ENCODE results near the gene SIRPG.

DNA sequence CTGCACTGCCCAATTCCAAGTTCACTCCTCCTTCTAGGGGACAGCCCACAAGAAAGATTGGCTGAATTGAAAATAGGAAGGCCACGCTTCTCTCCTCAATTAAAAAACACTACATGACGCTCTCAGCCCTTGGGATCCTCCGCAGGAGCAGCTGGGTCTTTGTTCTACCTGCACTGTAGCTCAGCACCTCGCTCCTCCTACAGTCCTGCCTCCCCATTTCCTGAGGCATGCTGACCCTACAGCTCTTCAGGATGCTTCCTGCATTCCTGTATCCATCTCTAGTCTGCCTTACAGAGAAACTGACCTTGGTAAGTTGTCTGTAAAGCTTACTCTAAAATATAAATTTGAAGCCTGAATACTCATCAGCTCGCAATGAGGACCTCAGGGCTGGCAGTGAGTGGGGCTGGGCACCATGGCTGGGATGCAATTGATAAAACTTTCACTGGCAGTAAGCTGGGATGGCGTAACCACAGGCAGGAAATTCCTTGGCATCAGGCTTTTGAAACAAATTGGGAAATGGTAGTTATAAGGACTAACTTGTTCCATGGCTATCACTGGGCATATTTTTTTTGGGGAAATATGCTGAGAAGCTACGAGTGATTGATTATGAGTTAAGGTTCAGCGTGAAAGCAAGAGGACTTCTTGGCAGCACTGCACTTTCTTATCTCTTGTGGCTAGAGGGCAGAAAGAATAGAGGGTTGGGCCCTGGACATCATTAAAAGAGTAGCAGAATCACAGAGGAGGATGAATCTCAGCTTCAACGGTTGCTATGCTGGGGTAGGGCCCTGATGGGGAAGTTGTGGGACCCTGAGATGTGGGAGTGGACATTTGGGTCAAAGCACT is 26.0 kb downstream of the SIRPG start:
- TF ChIP-seq, protein P1, sequence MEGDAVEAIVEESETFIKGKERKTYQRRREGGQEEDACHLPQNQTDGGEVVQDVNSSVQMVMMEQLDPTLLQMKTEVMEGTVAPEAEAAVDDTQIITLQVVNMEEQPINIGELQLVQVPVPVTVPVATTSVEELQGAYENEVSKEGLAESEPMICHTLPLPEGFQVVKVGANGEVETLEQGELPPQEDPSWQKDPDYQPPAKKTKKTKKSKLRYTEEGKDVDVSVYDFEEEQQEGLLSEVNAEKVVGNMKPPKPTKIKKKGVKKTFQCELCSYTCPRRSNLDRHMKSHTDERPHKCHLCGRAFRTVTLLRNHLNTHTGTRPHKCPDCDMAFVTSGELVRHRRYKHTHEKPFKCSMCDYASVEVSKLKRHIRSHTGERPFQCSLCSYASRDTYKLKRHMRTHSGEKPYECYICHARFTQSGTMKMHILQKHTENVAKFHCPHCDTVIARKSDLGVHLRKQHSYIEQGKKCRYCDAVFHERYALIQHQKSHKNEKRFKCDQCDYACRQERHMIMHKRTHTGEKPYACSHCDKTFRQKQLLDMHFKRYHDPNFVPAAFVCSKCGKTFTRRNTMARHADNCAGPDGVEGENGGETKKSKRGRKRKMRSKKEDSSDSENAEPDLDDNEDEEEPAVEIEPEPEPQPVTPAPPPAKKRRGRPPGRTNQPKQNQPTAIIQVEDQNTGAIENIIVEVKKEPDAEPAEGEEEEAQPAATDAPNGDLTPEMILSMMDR (conservative IDR thresholded peaks at IDR 0.05 in 1 of 2, IDR thresholded peaks at IDR 0.05 in 1 of 2; ENCODE audit: extremely low read depth in 1 of 2, insufficient read depth in 1 of 2, low read depth in 1 of 2, low read length in 2 of 2) = no peak
- no peak for TF ChIP-seq EZH2 (IDR thresholded peaks at IDR 0.05; ENCODE audit: borderline replicate concordance, low read length)
